IMR-90 (cell line): ENCODE results near the gene LRRC72. TPM values are rescaled to one million over a fixed set of nuclear protein-coding genes. Genes with fewer than 3 reads are reported as not detected.
"Not testable (repeated sequence)": the region's sequence is repeated elsewhere in the genome, so short reads cannot be mapped to it uniquely, and the experiment has no call there.

ENCODE experiments used
- ATAC-seq: fragments of 200-7000 bp; cut with Tn5 transposase; 2 replicates; pipeline ENCODE4 v1.9.1; 2020; ENCODE audit warnings: low read depth, mild to moderate bottlenecking, moderate library complexity
- BruUV-seq: library from RNA; stranded (reverse); fragments of 400-500 nt; replicated peaks from 2 replicates; lab custom pipeline; 2021; lab: Mats Ljungman, UMichigan
- CTCF ChIA-PET: fragments of 300-600 bp; formaldehyde crosslinking; extraction: SDS; loops from one replicate; lab custom pipeline; 2021; ENCODE audit warnings: antibody characterized with exemption; lab: Yijun Ruan, JAX
- POLR2A ChIA-PET: fragments of 300-600 bp; sonication (Branson Sonifier 250); formaldehyde crosslinking; loops from one replicate; lab custom pipeline; 2022; ENCODE audit warnings: antibody characterized with exemption; ENCODE audit not compliant: unreplicated experiment; lab: Charles Lee
- DNase-seq: peaks from one replicate; pipeline ENCODE4 v3.0.0; 2013
- H2AFZ ChIP-seq: replicated peaks from 2 replicates; pipeline ENCODE3; 2013; ENCODE audit warnings: low read length, mild to moderate bottlenecking; ENCODE audit not compliant: poor library complexity
- H2AK5ac ChIP-seq: 2 replicates; pipeline ENCODE4 v1.6.1; 2013; ENCODE audit warnings: low read depth, low read length, inconsistent platforms
- H2AK9ac ChIP-seq: replicated peaks from 2 replicates; pipeline ENCODE3; 2013; ENCODE audit warnings: mild to moderate bottlenecking, low read depth, low read length, moderate library complexity; ENCODE audit not compliant: poor library complexity
- H2BK120ac ChIP-seq: 2 replicates; pipeline ENCODE4 v1.6.1; 2013; ENCODE audit warnings: low read depth, low read length, inconsistent platforms
- H2BK15ac ChIP-seq: 3 replicates; pipeline ENCODE4 v1.6.1; 2013; ENCODE audit warnings: low read depth, low read length, inconsistent platforms
- H2BK20ac ChIP-seq: 2 replicates; pipeline ENCODE4 v1.6.1; 2013; ENCODE audit warnings: low read depth, mild to moderate bottlenecking, inconsistent platforms, low read length, moderate library complexity
- H2BK5ac ChIP-seq: 2 replicates; pipeline ENCODE4 v1.6.1; 2013; ENCODE audit warnings: mild to moderate bottlenecking, low read depth, low read length, inconsistent platforms; ENCODE audit not compliant: poor library complexity, severe bottlenecking
- H3K14ac ChIP-seq: replicated peaks from 2 replicates; pipeline ENCODE4 v1.6.1; 2013; ENCODE audit warnings: low read depth, low read length, inconsistent platforms
- H3K18ac ChIP-seq: 2 replicates; pipeline ENCODE4 v1.6.1; 2013; ENCODE audit warnings: low read depth, low read length, control low read depth
- H3K23ac ChIP-seq: 2 replicates; pipeline ENCODE4 v1.6.1; 2013; ENCODE audit warnings: low read depth, low read length, inconsistent platforms
- H3K27ac ChIP-seq: 2 replicates; pipeline ENCODE4 v1.5.1; 2013; ENCODE audit warnings: mild to moderate bottlenecking, control low read depth, low read length; ENCODE audit not compliant: insufficient read depth
- H3K27me3 ChIP-seq: 2 replicates; pipeline ENCODE4 v1.6.1; 2013; ENCODE audit warnings: low read length; ENCODE audit not compliant: control insufficient read depth, insufficient read depth
- H3K36me3 ChIP-seq: 2 replicates; pipeline ENCODE4 v1.6.1; 2013; ENCODE audit warnings: low read length, mixed read lengths; ENCODE audit not compliant: control insufficient read depth, insufficient read depth
- H3K4ac ChIP-seq: 2 replicates; pipeline ENCODE4 v1.6.1; 2013; ENCODE audit warnings: low read depth, low read length, inconsistent platforms
- H3K4me1 ChIP-seq: 2 replicates; pipeline ENCODE4 v1.6.1; 2013; ENCODE audit warnings: low read length, mixed read lengths; ENCODE audit not compliant: control insufficient read depth, insufficient read depth
- H3K4me2 ChIP-seq: 2 replicates; pipeline ENCODE4 v1.6.1; 2013; ENCODE audit warnings: low read depth, mild to moderate bottlenecking, control low read depth, low read length, moderate library complexity
- H3K4me3 ChIP-seq: 2 replicates; pipeline ENCODE4 v1.5.1; 2013; ENCODE audit warnings: low read depth, mild to moderate bottlenecking, control low read depth, low read length, moderate library complexity; ENCODE audit not compliant: insufficient read depth
- H3K56ac ChIP-seq: 2 replicates; pipeline ENCODE4 v1.6.1; 2013; ENCODE audit warnings: low read length, inconsistent platforms; ENCODE audit not compliant: insufficient read depth; ENCODE audit errors: extremely low read depth
- H3K79me1 ChIP-seq, 2 experiments: 2 replicates each; pipeline ENCODE4 v1.6.1; 2013; ENCODE audit warnings: low read length in 2 of 2, inconsistent platforms in 1 of 2, low read depth in 1 of 2
- H3K9ac ChIP-seq: 2 replicates; pipeline ENCODE4 v1.6.1; 2013; ENCODE audit warnings: low read depth, low read length, control low read depth
- H3K9me1 ChIP-seq: 2 replicates; pipeline ENCODE4 v1.6.1; 2013; ENCODE audit warnings: low read length, inconsistent platforms; ENCODE audit not compliant: insufficient read depth
- H3K9me3 ChIP-seq: 2 replicates; pipeline ENCODE4 v1.6.1; 2013; ENCODE audit warnings: low read length; ENCODE audit not compliant: control insufficient read depth, insufficient read depth
- H4K20me1 ChIP-seq: 2 replicates; pipeline ENCODE4 v1.6.1; 2013; ENCODE audit warnings: low read length, inconsistent platforms; ENCODE audit not compliant: insufficient read depth
- H4K5ac ChIP-seq: 2 replicates; pipeline ENCODE4 v1.6.1; 2013; ENCODE audit warnings: mild to moderate bottlenecking, low read depth, low read length, control low read depth
- H4K8ac ChIP-seq, 2 experiments: 2 replicates each; pipeline ENCODE4 v1.6.1; 2013; ENCODE audit warnings: low read depth in 2 of 2, low read length in 2 of 2, control low read depth in 1 of 2, inconsistent platforms in 1 of 2
- H4K91ac ChIP-seq: 2 replicates; pipeline ENCODE4 v1.6.1; 2013; ENCODE audit warnings: low read depth, low read length, inconsistent platforms; ENCODE audit not compliant: insufficient read depth
- CEBPB ChIP-seq: IDR thresholded peaks from 2 replicates; pipeline ENCODE4 v1.6.1; 2012; ENCODE audit warnings: low read depth, low read length, improper control_type of control experiment
- FOS ChIP-seq: fragments of 150-350 bp; IDR thresholded peaks from 2 replicates; pipeline ENCODE4 v1.6.1; 2016; ENCODE audit warnings: low read depth, low read length
- MXI1 ChIP-seq: IDR thresholded peaks from 2 replicates; pipeline ENCODE4 v1.6.1; 2012; ENCODE audit warnings: low read depth, mild to moderate bottlenecking, low read length, moderate library complexity, borderline replicate concordance
- WGBS, 2 experiments: methylation state at CpG; one replicate each; pipeline versions ENCODE4 v1.1.5 to v1.1.7; 2013; ENCODE audit warnings: missing lambda C conversion rate in 2 of 2; ENCODE audit not compliant: insufficient read length in 1 of 2; ENCODE audit errors: extremely low coverage in 2 of 2; 5-methylcytosine and 5-hydroxymethylcytosine counted together
- dilution Hi-C: fragments of 300-500 bp; cut with HindIII; formaldehyde crosslinking; loops from one replicate; pipeline ENCODE4 v1.14.3; 2018; ENCODE audit warnings: low sequenced_read_pairs; ENCODE audit not compliant: unreplicated experiment
- in situ Hi-C: fragments of 300-500 bp; cut with MboI; formaldehyde crosslinking; loops from 3 replicates; pipeline ENCODE4 v1.14.3; 2019; ENCODE audit warnings: low sequenced_read_pairs, inconsistent platforms, mixed read lengths
- intact Hi-C: fragments of 100-400 bp; cut with micrococcal nuclease; formaldehyde crosslinking; loops from 2 replicates; pipeline ENCODE4 v1.10.0; 2022
- polyA plus RNA-seq, 3 experiments: library from polyadenylated mRNA; depleted of rRNA; stranded (reverse); fragments of >200 nt; gene quantifications; 2 replicates each; pipeline ENCODE4 v1.2.3, GENCODE V29; 2012; ENCODE audit warnings: low replicate concordance in 1 of 3
- total RNA-seq: library from RNA; depleted of rRNA; stranded (reverse); fragments of >200 nt; gene quantifications from 2 replicates; pipeline ENCODE4 v1.2.3, GENCODE V29; 2012

Gene LRRC72
- total and polyA plus RNA-seq, 2 of the 4 experiments (the other 2 are of a cell fraction), result not detected

DNA sequence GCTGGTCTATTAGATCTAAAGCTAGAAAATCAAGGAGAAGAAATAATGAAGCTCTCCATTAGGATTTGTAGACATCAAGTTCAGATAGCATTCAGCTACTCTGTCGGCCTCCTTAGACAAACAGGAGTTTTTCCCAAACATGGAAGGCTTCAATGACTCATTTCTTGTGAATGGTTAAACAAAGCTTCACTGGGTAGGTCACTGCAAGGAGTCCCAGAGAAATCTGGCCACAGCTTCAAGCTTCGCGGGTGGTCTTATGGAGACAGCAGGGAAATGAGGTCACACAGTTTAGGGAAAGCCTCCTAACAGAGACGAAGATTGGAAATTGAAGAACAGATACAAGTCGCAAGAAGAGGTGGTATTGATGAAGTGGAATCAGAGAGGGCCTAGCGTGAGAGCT lies 22.6 kb upstream of the LRRC72 start:
- POLR2A ChIA-PET, result no interaction called here
- no peak overlapping the region for H4K5ac ChIP-seq
- no peak overlapping the region for H2BK15ac ChIP-seq
- peaks cover 2% of the 10 kb centered on the region; the same call in 1 of the 2 replicates for H3K4me1 ChIP-seq
- CTCF ChIA-PET, result interaction anchor here (0.6 kb wide), 1 partner anchor 48 kb away, joined by 3 read pairs; no protein-coding TSS in a partner anchor
- no peaks in the 10 kb centered on the region for H3K79me1 ChIP-seq
- H4K8ac ChIP-seq, result no peak overlapping the region
- dilution Hi-C loops, result no loop called here
- no peaks in the 10 kb centered on the region for H4K20me1 ChIP-seq
- no peak overlapping the region for H2AK5ac ChIP-seq
- peak; percentile 81 for DNase-seq
- H3K14ac ChIP-seq, result 0 out of 2 replicates have a peak overlapping the region, but pooled peaks have one; percentile 50
- peak; percentile 86 for ATAC-seq
- H3K9ac ChIP-seq, result no peak overlapping the region
- 0 out of 2 replicates have a peak overlapping the region, but pooled peaks have one; percentile 50 for H4K91ac ChIP-seq
- H3K23ac ChIP-seq, result no peak overlapping the region
- WGBS, 2 experiments, result 59% methylated on average over 4 of the region's 6 CpGs; no CpG with 5 or more reads in 1 of the 2 experiments
- no peaks in the 10 kb centered on the region for H3K9me1 ChIP-seq
- in situ Hi-C loops, result no loop called here
- peak overlapping the region; percentile 33; the same call in 1 of the 2 replicates for H3K4me2 ChIP-seq
- peak overlapping the region; percentile 66; the same call in 1 of the 2 replicates for H3K18ac ChIP-seq
- H3K9me3 ChIP-seq, result peaks cover 2% of the 10 kb centered on the region; the same call in 1 of the 2 replicates
- H3K4me3 ChIP-seq, result no peak overlapping the region
- H3K36me3 ChIP-seq, result no peaks in the 10 kb centered on the region
- H2AFZ ChIP-seq, result no peak overlapping the region
- H2BK20ac ChIP-seq, result peak overlapping the region; percentile 58; the same call in 1 of the 2 replicates
- H2BK120ac ChIP-seq, result 0 out of 2 replicates have a peak overlapping the region, but pooled peaks have one; percentile 39
- no peak overlapping the region for H3K27ac ChIP-seq
- H3K56ac ChIP-seq, result no peak overlapping the region
- no peaks in the 10 kb centered on the region for H3K27me3 ChIP-seq
- BruUV-seq, result no TSS peak
- TF ChIP-seq MXI1, result no peak
- TF ChIP-seq FOS, result peak; percentile 37; the same call in 1 of the 2 replicates
- no peak for TF ChIP-seq CEBPB
- H2AK9ac ChIP-seq, result no peak overlapping the region
- H2BK5ac ChIP-seq, result no peak overlapping the region
- peak overlapping the region; percentile 34; the same call in 1 of the 2 replicates for H3K4ac ChIP-seq
- intact Hi-C loops, result no loop called here

DNA sequence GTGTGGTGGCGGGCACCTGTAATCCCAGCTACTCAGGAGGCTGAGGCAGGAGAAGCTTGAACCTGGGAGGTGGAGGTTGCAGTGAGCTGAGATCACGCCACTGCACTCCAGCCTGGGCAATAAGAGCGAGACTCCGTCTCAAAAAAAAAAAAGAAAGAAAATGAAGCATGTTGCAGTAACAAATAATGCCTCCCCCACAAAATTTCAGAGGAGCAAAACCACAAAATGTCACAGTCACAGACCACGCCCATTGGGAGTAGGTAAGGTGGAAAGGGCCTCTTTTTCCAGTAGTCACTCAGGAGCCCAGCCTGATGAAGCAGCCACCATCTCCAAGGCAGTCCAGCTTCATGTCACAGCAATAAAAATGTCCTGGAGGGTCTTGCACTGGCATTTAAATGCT lies 20.2 kb upstream of the LRRC72 start:
- H2AK5ac ChIP-seq, H2BK20ac ChIP-seq, H2BK15ac ChIP-seq, H3K4me3 ChIP-seq, H3K9me3 ChIP-seq, BruUV-seq, H3K36me3 ChIP-seq, H4K8ac ChIP-seq, DNase-seq, H3K18ac ChIP-seq, intact Hi-C loops, H2BK5ac ChIP-seq, H3K23ac ChIP-seq, H2BK120ac ChIP-seq, ATAC-seq, H3K4ac ChIP-seq, dilution Hi-C loops, H4K5ac ChIP-seq, H3K4me2 ChIP-seq, H2AK9ac ChIP-seq, H3K4me1 ChIP-seq, H3K9ac ChIP-seq, H3K9me1 ChIP-seq, H3K56ac ChIP-seq, H3K14ac ChIP-seq, H4K20me1 ChIP-seq, POLR2A ChIA-PET, H2AFZ ChIP-seq, H3K27me3 ChIP-seq, H3K27ac ChIP-seq, in situ Hi-C loops, H3K79me1 ChIP-seq, H4K91ac ChIP-seq: not testable (repeated sequence)
- CTCF ChIA-PET, result interaction anchor here (0.6 kb wide), 1 partner anchor 51 kb away, joined by 3 read pairs; no protein-coding TSS in a partner anchor
- no CpG with 5 or more reads among the region's 5 CpGs for WGBS, 2 experiments
